ENCODE measurements around the gene EFNA4. TPM values are rescaled to one million over a fixed set of nuclear protein-coding genes. Genes with fewer than 3 reads are reported as not detected.

EFNA4 gene
- total RNA-seq, result 7.7 and 8.3 TPM in 2 replicates

GRCh38 chr1:155063550-155064110, at the start of gene EFNA4:
Gene EFNA4, plus strand, starts transcription at chr1:155063740. Its CDS starts 84 bp downstream, at chr1:155063824.

GRCh38 chr1:155033524-155033923, 30.0 kb upstream of the EFNA4 start, which contains the start of the genes DCST1 and DCST2:
Gene DCST1, plus strand, starts transcription at chr1:155033824. Its CDS starts 213 bp downstream, at chr1:155034037.
Gene DCST2, minus strand, starts transcription at chr1:155033781. Its CDS starts 80 bp downstream, at chr1:155033701.

GRCh38 chr1:155050560-155051341, 12.8 kb upstream of the EFNA4 start, which contains the start of gene ADAM15:
Gene ADAM15, plus strand, starts transcription at chr1:155051316. Its CDS starts 71 bp downstream, at chr1:155051387.

GRCh38 chr1:155078469-155079209, 15.1 kb downstream of the EFNA4 start, which contains the start of gene EFNA3:
Gene EFNA3, plus strand, starts transcription at chr1:155078837. Its CDS starts 105 bp downstream, at chr1:155078942.

Other genes with a start within 250 kb of the EFNA4 start
- not detected in 2 replicates for gene KCNN3, start 193.5 kb upstream of the EFNA4 start, total RNA-seq
- 9.2 and 11.4 TPM in 2 replicates for gene PMVK, start 127.0 kb upstream of the EFNA4 start, total RNA-seq
- 42.1 and 48.9 TPM in 2 replicates for gene PBXIP1, start 107.6 kb upstream of the EFNA4 start, total RNA-seq
- 16.8 and 19.2 TPM in 2 replicates for gene PYGO2, start 102.0 kb upstream of the EFNA4 start, total RNA-seq
- 192 and 203 TPM in 2 replicates for gene SHC1, start 93.0 kb upstream of the EFNA4 start, total RNA-seq
- gene CKS1B, start 89.1 kb upstream of the EFNA4 start, total RNA-seq, result 222 and 236 TPM in 2 replicates
- gene FLAD1, start 80.4 kb upstream of the EFNA4 start, total RNA-seq, result 35.3 and 41.8 TPM in 2 replicates
- not detected in 2 replicates for gene LENEP, start 70.2 kb upstream of the EFNA4 start, total RNA-seq
- gene ZBTB7B, start 60.9 kb upstream of the EFNA4 start, total RNA-seq, result 13.1 and 14.5 TPM in 2 replicates
- under 0.01 and 0.17 TPM in 2 replicates for gene DCST2, start 30.0 kb upstream of the EFNA4 start, total RNA-seq
- not detected in 2 replicates for gene DCST1, start 29.9 kb upstream of the EFNA4 start, total RNA-seq
- gene ADAM15, start 12.4 kb upstream of the EFNA4 start, total RNA-seq, result 82.9 and 84.4 TPM in 2 replicates
- 0.67 and 1.2 TPM in 2 replicates for gene EFNA3, start 15.1 kb downstream of the EFNA4 start, total RNA-seq
- 0.50 and 0.89 TPM in 2 replicates for gene EFNA1, start 64.1 kb downstream of the EFNA4 start, total RNA-seq
- 39.2 and 53.4 TPM in 2 replicates for gene SLC50A1, start 72.1 kb downstream of the EFNA4 start, total RNA-seq
- gene DPM3, start 76.8 kb downstream of the EFNA4 start, total RNA-seq, result 100 and 114 TPM in 2 replicates
- gene KRTCAP2, start 109.6 kb downstream of the EFNA4 start, total RNA-seq, result 207 and 218 TPM in 2 replicates
- gene TRIM46, start 110.1 kb downstream of the EFNA4 start, total RNA-seq, result 5.2 and 5.4 TPM in 2 replicates
- gene THBS3, start 144.2 kb downstream of the EFNA4 start, total RNA-seq, result 10.1 and 11.9 TPM in 2 replicates
- 94.7 and 107 TPM in 2 replicates for gene MTX1, start 145.0 kb downstream of the EFNA4 start, total RNA-seq
- gene ENTREP3, start 191.7 kb downstream of the EFNA4 start, total RNA-seq, result 27.8 and 27.9 TPM in 2 replicates
- 93.3 and 125 TPM in 2 replicates for gene SCAMP3, start 198.6 kb downstream of the EFNA4 start, total RNA-seq
- 19.3 and 22.4 TPM in 2 replicates for gene CLK2, start 209.8 kb downstream of the EFNA4 start, total RNA-seq
- gene HCN3, start 213.7 kb downstream of the EFNA4 start, total RNA-seq, result 0.30 and 0.67 TPM in 2 replicates
- gene PKLR, start 237.7 kb downstream of the EFNA4 start, total RNA-seq, result not detected in 2 replicates
- 901 and 953 TPM in 2 replicates for gene FDPS, start 245.1 kb downstream of the EFNA4 start, total RNA-seq